ENCODE data around the gene KLK11. TPM values are rescaled to one million over a fixed set of nuclear protein-coding genes. Genes with fewer than 3 reads are reported as not detected.

The KLK11 gene
- total and polyA plus RNA-seq, 4 donors, result 0.07 to 0.25 TPM; not detected in 2

DNA sequence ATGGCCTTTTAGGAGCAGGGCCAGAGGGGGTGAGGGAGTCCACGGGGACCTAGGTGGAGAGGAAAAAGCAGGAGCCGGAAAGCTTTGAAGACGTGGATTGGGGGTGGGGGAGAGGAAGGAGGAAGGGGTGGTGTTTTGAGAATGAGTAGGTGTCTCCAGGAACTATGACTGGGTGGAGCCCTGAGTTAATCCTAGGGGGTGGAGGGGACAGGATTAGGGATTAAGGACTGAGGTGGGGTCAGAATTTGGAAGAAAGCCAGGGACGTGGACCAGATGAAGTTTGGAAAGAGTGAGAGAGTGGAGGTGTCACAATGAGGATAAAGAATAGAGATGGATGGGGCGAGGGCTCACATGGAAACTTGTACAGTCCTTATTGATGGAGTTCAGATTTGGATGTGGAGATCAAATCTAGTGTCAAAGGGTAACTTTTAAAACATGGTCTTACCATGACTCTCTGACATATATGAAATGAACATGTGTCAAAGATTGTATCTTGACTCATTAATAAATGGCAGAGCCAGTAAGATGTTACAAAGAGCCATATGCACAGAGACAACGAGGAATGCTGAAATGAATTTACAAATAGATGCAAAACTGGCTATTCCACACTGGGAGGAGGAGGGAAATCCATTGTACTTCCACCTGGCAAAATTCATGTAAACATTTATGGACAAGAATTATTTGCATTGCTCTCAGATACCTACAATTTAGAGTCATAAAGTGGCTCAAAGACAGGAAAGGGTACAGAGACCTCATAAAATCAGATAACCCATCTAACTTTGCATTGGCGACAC is 40.2 kb upstream of the KLK11 start (continued):
- TF ChIP-seq, protein P1, sequence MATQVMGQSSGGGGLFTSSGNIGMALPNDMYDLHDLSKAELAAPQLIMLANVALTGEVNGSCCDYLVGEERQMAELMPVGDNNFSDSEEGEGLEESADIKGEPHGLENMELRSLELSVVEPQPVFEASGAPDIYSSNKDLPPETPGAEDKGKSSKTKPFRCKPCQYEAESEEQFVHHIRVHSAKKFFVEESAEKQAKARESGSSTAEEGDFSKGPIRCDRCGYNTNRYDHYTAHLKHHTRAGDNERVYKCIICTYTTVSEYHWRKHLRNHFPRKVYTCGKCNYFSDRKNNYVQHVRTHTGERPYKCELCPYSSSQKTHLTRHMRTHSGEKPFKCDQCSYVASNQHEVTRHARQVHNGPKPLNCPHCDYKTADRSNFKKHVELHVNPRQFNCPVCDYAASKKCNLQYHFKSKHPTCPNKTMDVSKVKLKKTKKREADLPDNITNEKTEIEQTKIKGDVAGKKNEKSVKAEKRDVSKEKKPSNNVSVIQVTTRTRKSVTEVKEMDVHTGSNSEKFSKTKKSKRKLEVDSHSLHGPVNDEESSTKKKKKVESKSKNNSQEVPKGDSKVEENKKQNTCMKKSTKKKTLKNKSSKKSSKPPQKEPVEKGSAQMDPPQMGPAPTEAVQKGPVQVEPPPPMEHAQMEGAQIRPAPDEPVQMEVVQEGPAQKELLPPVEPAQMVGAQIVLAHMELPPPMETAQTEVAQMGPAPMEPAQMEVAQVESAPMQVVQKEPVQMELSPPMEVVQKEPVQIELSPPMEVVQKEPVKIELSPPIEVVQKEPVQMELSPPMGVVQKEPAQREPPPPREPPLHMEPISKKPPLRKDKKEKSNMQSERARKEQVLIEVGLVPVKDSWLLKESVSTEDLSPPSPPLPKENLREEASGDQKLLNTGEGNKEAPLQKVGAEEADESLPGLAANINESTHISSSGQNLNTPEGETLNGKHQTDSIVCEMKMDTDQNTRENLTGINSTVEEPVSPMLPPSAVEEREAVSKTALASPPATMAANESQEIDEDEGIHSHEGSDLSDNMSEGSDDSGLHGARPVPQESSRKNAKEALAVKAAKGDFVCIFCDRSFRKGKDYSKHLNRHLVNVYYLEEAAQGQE (IDR thresholded peaks at IDR 0.05), result no peak
- TF ChIP-seq SP1 (IDR thresholded peaks at IDR 0.05), result no peak

DNA sequence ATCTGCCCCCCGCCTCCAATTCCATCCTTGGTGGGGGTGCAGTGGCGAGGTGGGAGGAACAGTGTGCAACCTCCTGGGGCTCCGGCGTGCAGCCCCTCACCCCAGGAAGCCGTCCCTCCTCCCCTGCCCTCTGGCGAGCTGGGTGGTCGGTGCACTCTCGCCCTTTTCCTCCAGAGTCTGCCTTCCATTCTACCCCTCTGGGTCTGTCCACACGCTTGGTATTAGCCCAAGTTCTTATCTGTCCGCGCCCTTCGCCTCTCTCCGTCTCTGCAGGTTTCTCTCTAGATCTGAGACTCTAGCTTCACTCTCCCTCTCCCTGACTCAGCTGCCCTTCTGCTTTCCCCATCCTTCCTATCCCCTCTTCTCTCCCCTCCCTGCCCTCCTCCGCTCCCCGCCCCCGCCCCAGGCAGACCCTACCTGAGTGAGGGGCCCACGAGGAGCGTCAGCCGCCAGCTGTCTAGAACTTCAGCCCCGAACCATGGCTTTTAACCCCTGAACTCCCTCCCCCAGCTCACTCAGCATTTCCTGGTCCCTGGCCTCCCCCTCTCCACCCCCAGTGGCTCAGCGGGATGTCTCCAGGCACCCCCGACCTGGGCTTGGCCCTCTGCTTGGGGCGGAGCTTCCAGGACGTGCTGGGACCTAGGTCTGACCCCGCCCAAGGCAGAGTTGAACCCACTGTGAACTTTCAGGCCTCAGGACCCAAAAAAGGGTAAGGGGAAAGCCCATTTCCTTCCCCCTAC is 39.0 kb upstream of the KLK11 start:
- Histone ChIP-seq H3K27me3 (ENCODE audit: control insufficient read depth in 4 of 4, insufficient read depth in 4 of 4, low read length in 3 of 4) (peaks cover 0 to 6% (median 1%) of the 10 kb centered on the region in 4 donors), H3K36me3 (ENCODE audit: control insufficient read depth in 4 of 4, insufficient read depth in 3 of 4, low read depth in 1 of 4, low read length in 3 of 4) (no peaks in the 10 kb centered on the region), H3K27ac (ENCODE audit: low read depth in 1 of 2, low read length in 2 of 2) (no peak overlapping the region), H3K4me1 (ENCODE audit: control insufficient read depth in 4 of 4, insufficient read depth in 4 of 4, low read length in 3 of 4) (no peaks in the 10 kb centered on the region), H3K9ac (ENCODE audit: low read depth in 1 of 2, low read length in 2 of 2) (no peak overlapping the region), H3K4me3 (ENCODE audit: low read depth in 1 of 3, low read length in 3 of 3) (no peak overlapping the region), H3K9me3 (ENCODE audit: control insufficient read depth in 4 of 4, low read length in 3 of 4) (no peaks in the 10 kb centered on the region)
- TF ChIP-seq, protein P2, sequence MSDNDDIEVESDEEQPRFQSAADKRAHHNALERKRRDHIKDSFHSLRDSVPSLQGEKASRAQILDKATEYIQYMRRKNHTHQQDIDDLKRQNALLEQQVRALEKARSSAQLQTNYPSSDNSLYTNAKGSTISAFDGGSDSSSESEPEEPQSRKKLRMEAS (IDR thresholded peaks at IDR 0.05), result no peak
- TF ChIP-seq HNF4G (IDR thresholded peaks at IDR 0.05), result no peak
- no peak for TF ChIP-seq GABPA (IDR thresholded peaks at IDR 0.05 in 1 of 2, conservative IDR thresholded peaks at IDR 0.05 in 1 of 2)
- no peak for TF ChIP-seq JUND (IDR thresholded peaks at IDR 0.05)
- no peak for TF ChIP-seq ATF3 (IDR thresholded peaks at IDR 0.05)
- no peak for TF ChIP-seq RXRA (IDR thresholded peaks at IDR 0.05)
- TF ChIP-seq EGR1 (IDR thresholded peaks at IDR 0.05; ENCODE audit: low read depth in 2 of 2), result no peak
- no peak for TF ChIP-seq YY1 (IDR thresholded peaks at IDR 0.05)
- no peak for TF ChIP-seq CTCF (IDR thresholded peaks at IDR 0.05; ENCODE audit: low read depth, low read length, missing input control)
- no peak for TF ChIP-seq FOXA2 (IDR thresholded peaks at IDR 0.05)
- DNase-seq (ENCODE audit: low spot score), result no peak
- WGBS, result 12% methylated on average over 25 of the region's 25 CpGs

Data from liver (tissue), 9 donors.